HuH-7.5 (cell line): ENCODE data around the gene DNAJB1.
"Not testable (repeated sequence)": the region's sequence is repeated elsewhere in the genome, so short reads cannot be mapped to it uniquely, and the experiment has no call there.

Experiments
- DNase-seq: peaks from one replicate; pipeline ENCODE4 v3.0.0; 2011; ENCODE audit warnings: low spot score

The DNAJB1 gene

GRCh38 chr19:14519860-14520407, 1.7 kb upstream of the DNAJB1 start:
- no peak for DNase-seq

GRCh38 chr19:14519245-14519859, 1.2 kb upstream of the DNAJB1 start:
- no peak for DNase-seq

GRCh38 chr19:14517446-14517839, 754 bp downstream of the DNAJB1 start:
- no peak for DNase-seq

- no peak for DNase-seq
Observed at GRCh38 chr19:14516746-14517438, 1.3 kb downstream of the DNAJB1 start.

- DNase-seq = no peak
Observed at GRCh38 chr19:14516048-14516534, 2.1 kb downstream of the DNAJB1 start.

- no peak for DNase-seq
Observed at GRCh38 chr19:14515501-14516047, 2.6 kb downstream of the DNAJB1 start.

GRCh38 chr19:14514215-14514863, 3.9 kb downstream of the DNAJB1 start:
- DNase-seq = no peak

GRCh38 chr19:14512406-14512961, 5.7 kb downstream of the DNAJB1 start:
- DNase-seq = no peak

GRCh38 chr19:14511229-14511593, 7.0 kb downstream of the DNAJB1 start:
- no peak for DNase-seq

GRCh38 chr19:14510311-14511228, 7.6 kb downstream of the DNAJB1 start:
- DNase-seq = no peak

GRCh38 chr19:14507704-14508542, 10.3 kb downstream of the DNAJB1 start:
- DNase-seq = no peak

- peak; percentile 67 for DNase-seq
Observed at GRCh38 chr19:14505488-14506239, 12.5 kb downstream of the DNAJB1 start.

- not testable (repeated sequence) for DNase-seq
Observed at GRCh38 chr19:14504575-14504974, 13.6 kb downstream of the DNAJB1 start.

- DNase-seq = no peak
Observed at GRCh38 chr19:14503285-14503684, 14.9 kb downstream of the DNAJB1 start.

GRCh38 chr19:14502334-14503092, 15.7 kb downstream of the DNAJB1 start:
- DNase-seq = peak; percentile 57

- DNase-seq = no peak
Observed at GRCh38 chr19:14497228-14497921, 20.8 kb downstream of the DNAJB1 start.

- no peak for DNase-seq
Observed at GRCh38 chr19:14496834-14497227, 21.4 kb downstream of the DNAJB1 start.
